Coronary artery (tissue), 2 donors: Measurements from ENCODE around the gene SLC6A11.

Experiments
- DNase-seq: peaks from one replicate; pipeline ENCODE4 v3.0.0-alpha.2; 2017; ENCODE audit warnings: low spot score
- H3K27ac ChIP-seq, 2 donors: fragments of 200-600 bp; sonication (generic); one replicate each; pipeline ENCODE4 v1.5.1; 2016 to 2019
- H3K4me3 ChIP-seq: fragments of 200-600 bp; sonication (generic); 2 replicates; pipeline ENCODE4 v1.5.1; 2016; ENCODE audit warnings: mild to moderate bottlenecking, moderate library complexity
- CTCF ChIP-seq: fragments of 200-600 bp; sonication (generic); IDR thresholded peaks from one replicate; pipeline ENCODE4 v1.5.1; 2019; ENCODE audit warnings: antibody characterized with exemption

SLC6A11 gene

GRCh38 chr3:10813425-10813824 is 2.6 kb upstream of the SLC6A11 start:
- no peak overlapping the region for H3K27ac ChIP-seq
- H3K4me3 ChIP-seq = no peak overlapping the region
- DNase-seq = no peak
- no peak for TF ChIP-seq CTCF

GRCh38 chr3:10814623-10815022 is 1.4 kb upstream of the SLC6A11 start:
- no peak for TF ChIP-seq CTCF
- Histone ChIP-seq H3K4me3 (no peak overlapping the region), H3K27ac (no peak overlapping the region)
- DNase-seq = no peak

GRCh38 chr3:10815487-10815886 is 541 bp upstream of the SLC6A11 start:
- TF ChIP-seq CTCF = no peak
- no peak overlapping the region for H3K4me3 ChIP-seq

GRCh38 chr3:10816863-10817253 is 830 bp downstream of the SLC6A11 start:
- no peak overlapping the region for H3K4me3 ChIP-seq
- TF ChIP-seq CTCF = no peak
- DNase-seq = no peak
- H3K27ac ChIP-seq = no peak overlapping the region

More at GRCh38 chr3:10815487-10815886, 541 bp upstream of the SLC6A11 start:
- DNase-seq = no peak
- no peak overlapping the region for H3K27ac ChIP-seq

- no peak for DNase-seq
- H3K27ac ChIP-seq = no peak overlapping the region
- no peak for TF ChIP-seq CTCF
- no peak overlapping the region for H3K4me3 ChIP-seq
Observed at GRCh38 chr3:10817506-10817905, 1.5 kb downstream of the SLC6A11 start.

- TF ChIP-seq CTCF = no peak
- H3K27ac ChIP-seq = no peak overlapping the region
- H3K4me3 ChIP-seq = no peak overlapping the region
- no peak for DNase-seq
Observed at GRCh38 chr3:10822055-10822454, 6.0 kb downstream of the SLC6A11 start.

GRCh38 chr3:10822708-10823515 is 6.9 kb downstream of the SLC6A11 start:
- no peak for TF ChIP-seq CTCF
- no peak overlapping the region for H3K27ac ChIP-seq
- H3K4me3 ChIP-seq = no peak overlapping the region
- DNase-seq = no peak
